HG03520 (cell line): ENCODE data around the gene UTF1.
"Not testable (repeated sequence)": the region's sequence is repeated elsewhere in the genome, so short reads cannot be mapped to it uniquely, and the experiment has no call there.

Source experiments
- ATAC-seq: cut with Tn5 transposase; IDR thresholded peaks from one replicate; pipeline ENCODE4 v1.9.1; 2021; ENCODE audit warnings: mild to moderate bottlenecking, moderate library complexity; ENCODE audit not compliant: unreplicated experiment

Gene UTF1

GRCh38 chr10:133225707-133226191, 4.3 kb upstream of the UTF1 start:
- ATAC-seq = no peak

- no peak for ATAC-seq
These were observed 3.7 kb upstream of the UTF1 start for GRCh38 chr10:133226251-133226808.

- ATAC-seq = no peak
These were observed 2.8 kb upstream of the UTF1 start for GRCh38 chr10:133227256-133227655.

- ATAC-seq = no peak
These were observed 563 bp upstream of the UTF1 start for GRCh38 chr10:133229265-133230043.

- no peak for ATAC-seq
These were observed 574 bp downstream of the UTF1 start for GRCh38 chr10:133230387-133231195.

- no peak for ATAC-seq
These were observed 1.4 kb downstream of the UTF1 start for GRCh38 chr10:133231244-133231945.

- ATAC-seq = no peak
These were observed 2.0 kb downstream of the UTF1 start for GRCh38 chr10:133231946-133232574.

GRCh38 chr10:133234796-133235195, 4.8 kb downstream of the UTF1 start:
- ATAC-seq = not testable (repeated sequence)

- no peak for ATAC-seq
These were observed 5.3 kb downstream of the UTF1 start for GRCh38 chr10:133235265-133235855.

- no peak for ATAC-seq
These were observed 5.9 kb downstream of the UTF1 start for GRCh38 chr10:133235932-133236331.

- ATAC-seq = no peak
These were observed 6.6 kb downstream of the UTF1 start for GRCh38 chr10:133236401-133237240.

GRCh38 chr10:133237241-133237587, 7.2 kb downstream of the UTF1 start:
- no peak for ATAC-seq

- no peak for ATAC-seq
These were observed 7.8 kb downstream of the UTF1 start, which contains the start of gene VENTX for GRCh38 chr10:133237588-133238465. Gene VENTX, plus strand, starts transcription at chr10:133237855. Its CDS starts 60 bp downstream, at chr10:133237915.

- ATAC-seq = no peak
These were observed 8.4 kb downstream of the UTF1 start for GRCh38 chr10:133238466-133238804.

- ATAC-seq = no peak
These were observed 10.0 kb downstream of the UTF1 start for GRCh38 chr10:133239990-133240389.

- ATAC-seq = peak; percentile 42
These were observed 11.6 kb downstream of the UTF1 start for GRCh38 chr10:133241501-133242205.

GRCh38 chr10:133242611-133243356, 12.8 kb downstream of the UTF1 start:
- ATAC-seq = no peak
